ENCODE measurements around the gene RNF149.

DNA sequence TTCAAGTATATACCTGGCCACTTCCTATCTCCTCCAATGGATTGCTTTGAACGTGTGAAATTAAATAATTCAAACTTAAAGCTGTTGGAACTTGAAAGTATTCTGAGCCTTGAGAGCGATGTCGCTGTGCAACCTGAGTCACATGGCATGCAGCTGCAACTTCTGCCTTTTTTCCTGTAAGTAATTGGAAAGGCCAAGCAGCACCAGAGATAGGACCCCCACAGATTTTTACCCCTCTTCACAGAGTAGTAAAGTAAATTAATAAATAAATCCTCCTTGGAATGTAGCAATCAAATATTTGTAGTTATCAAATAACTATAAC, 3.2 kb upstream of the RNF149 start:
- no peak for TF ChIP-seq EZH2 (IDR thresholded peaks at IDR 0.05; ENCODE audit: borderline replicate concordance, low read length)
- no peak for TF ChIP-seq CTCF (IDR thresholded peaks at IDR 0.05; ENCODE audit: low read length)
